Posterior vena cava (tissue), 2 donors: ENCODE measurements around the gene EYS. TPM values are rescaled to one million over a fixed set of nuclear protein-coding genes. Genes with fewer than 3 reads are reported as not detected.

Experiments used
- DNase-seq: peaks from one replicate; pipeline ENCODE4 v3.0.0-alpha.2; 2020; ENCODE audit warnings: low spot score
- intact Hi-C, 2 donors: fragments of 100-400 bp; cut with DNase I; formaldehyde crosslinking; loops; one replicate each; pipeline versions ENCODE4 v1.14.1 to v1.14.2; 2022 to 2023
- total RNA-seq, 2 donors: library from RNA; stranded (reverse); fragmentation: NEBNext Ultra II Directional; extraction: Animal tissue kit (Norgen Biotek cat#: 25700); gene quantifications; one replicate each; pipeline ENCODE4 v1.2.1, GENCODE V29; 2021
- donor health status: DM: yes; HTN: yes; CAD: no.
- donor health status: DM: yes; HTN: yes; CAD: no.

Gene EYS
- total RNA-seq, 2 donors from 2014 or later, result not detected

DNA sequence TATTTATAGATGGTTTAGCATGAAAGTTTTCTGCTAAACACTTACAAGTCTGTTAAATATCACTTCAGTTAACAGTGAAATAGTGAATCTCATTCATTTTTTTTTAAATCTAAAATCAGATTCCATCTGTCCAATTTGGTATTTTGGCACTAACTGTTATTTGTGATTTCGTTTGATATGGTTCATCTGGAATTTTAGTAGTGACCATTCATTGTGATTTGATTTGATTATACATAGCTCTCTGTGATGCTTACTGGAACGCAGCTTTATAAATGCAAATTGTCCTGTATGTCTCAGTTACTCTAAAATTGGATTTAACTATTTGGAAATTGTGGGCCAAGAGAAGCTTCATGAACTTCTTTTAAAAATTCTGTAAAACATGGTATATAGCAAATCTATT lies 571.5 kb downstream of the EYS start:
- DNase-seq, result no peak
- intact Hi-C loops, result no loop called here

GRCh38 chr6:65126667-65127066 lies 580.4 kb downstream of the EYS start:
- no peak for DNase-seq
- intact Hi-C loops, result no loop called here

DNA sequence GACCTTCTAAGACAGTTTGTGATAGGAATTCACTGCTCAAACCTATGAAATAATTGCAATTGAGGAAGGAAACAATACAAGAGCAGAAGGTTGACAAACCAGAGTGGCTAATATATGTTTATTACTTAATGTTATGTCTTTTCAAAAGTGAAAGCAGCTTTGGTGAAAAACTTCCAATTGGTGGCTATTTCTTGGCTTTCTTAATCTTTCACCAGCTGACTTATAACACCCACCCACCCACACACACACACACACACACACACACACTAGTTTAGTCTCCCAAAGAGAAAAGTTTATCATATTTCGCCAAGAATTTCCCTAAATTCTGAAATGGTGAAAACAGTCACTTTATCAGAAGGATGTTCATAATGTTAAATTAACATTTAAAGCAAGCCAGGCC lies 583.5 kb downstream of the EYS start:
- intact Hi-C loops, result no loop called here
- DNase-seq, result no peak

DNA sequence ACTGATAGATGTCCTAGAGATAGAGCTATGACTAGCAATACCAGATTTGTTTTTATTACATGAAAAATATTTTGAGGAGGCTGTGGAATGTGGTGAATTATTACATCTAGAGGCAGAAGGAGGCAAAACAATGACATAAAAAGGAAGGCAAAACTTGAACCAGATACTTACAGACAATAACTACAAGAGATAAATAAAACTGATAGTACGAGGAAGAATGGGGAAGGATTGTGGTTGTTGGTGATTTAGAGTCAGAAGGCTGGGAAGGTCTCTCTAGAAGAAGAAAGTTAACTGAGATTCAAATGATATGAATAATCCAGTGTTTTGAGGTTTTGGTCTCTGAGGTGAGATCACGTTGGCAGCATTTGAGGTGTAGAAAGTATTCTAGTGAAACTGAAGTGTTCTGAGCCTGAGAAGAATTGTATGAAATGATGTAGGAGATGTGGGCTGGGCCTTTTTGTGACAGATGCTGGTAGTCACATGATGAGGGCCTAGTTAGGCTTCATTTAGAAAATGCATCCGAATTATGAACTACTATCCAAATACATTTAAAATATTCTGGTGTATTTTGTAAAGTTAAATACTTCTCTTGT lies 589.1 kb downstream of the EYS start:
- intact Hi-C loops, result no loop called here
- no peak for DNase-seq

DNA sequence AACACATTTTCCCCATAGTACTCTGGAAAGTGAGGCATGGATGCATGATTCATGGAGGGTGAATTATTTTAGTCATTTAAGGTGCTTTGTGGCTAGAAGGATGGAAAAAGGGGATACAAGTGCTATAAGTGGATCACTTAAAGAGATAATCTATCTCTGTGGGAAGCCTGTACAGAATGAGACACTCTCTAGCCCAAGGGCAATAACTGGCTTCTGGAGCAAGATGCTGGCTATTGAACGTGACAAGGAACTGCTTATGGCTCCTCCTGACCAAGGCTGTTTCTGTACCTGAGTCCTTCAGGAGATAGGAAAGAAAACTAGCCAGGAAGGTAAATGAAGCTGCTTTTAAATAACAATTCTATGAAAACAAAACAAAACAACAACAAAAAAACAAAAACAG lies 590.7 kb downstream of the EYS start:
- intact Hi-C loops, result no loop called here
- no peak for DNase-seq

GRCh38 chr6:65113581-65113980 lies 593.4 kb downstream of the EYS start:
- no peak for DNase-seq
- intact Hi-C loops, result no loop called here

- intact Hi-C loops, result no loop called here
- DNase-seq, result no peak
Measured at GRCh38 chr6:65112435-65112834, 594.6 kb downstream of the EYS start.

GRCh38 chr6:65110031-65110430 lies 597.0 kb downstream of the EYS start:
- intact Hi-C loops, result no loop called here

GRCh38 chr6:65098349-65098748 lies 608.7 kb downstream of the EYS start:
- intact Hi-C loops, result no loop called here
- no peak for DNase-seq

More at GRCh38 chr6:65110031-65110430, 597.0 kb downstream of the EYS start:
- no peak for DNase-seq

GRCh38 chr6:65091561-65091960 lies 615.5 kb downstream of the EYS start:
- DNase-seq, result peak; percentile 25
- intact Hi-C loops, result no loop called here

DNA sequence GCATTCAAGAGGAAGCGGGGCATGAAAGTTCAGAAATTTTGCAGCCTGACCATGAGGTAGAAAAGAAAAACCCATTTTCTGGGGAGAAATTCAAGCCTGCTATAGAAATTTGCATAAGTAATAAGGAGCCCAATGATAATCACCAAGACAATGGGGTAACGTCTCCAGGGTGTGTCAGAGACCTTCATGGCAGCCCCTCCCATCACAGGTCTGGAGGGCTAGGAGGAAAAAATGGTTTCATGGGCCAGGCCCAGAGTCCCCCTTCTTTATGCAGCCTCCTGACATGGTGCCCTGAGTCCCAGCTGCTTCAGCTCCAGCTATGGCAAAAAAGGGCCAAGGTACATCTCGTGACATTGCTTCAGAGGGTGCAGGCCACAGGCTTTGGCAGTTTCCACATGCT lies 618.5 kb downstream of the EYS start:
- peak; percentile 31 for DNase-seq
- intact Hi-C loops, result no loop called here

- DNase-seq, result no peak
- intact Hi-C loops, result no loop called here
Measured at GRCh38 chr6:65081756-65082155, 625.3 kb downstream of the EYS start.

DNA sequence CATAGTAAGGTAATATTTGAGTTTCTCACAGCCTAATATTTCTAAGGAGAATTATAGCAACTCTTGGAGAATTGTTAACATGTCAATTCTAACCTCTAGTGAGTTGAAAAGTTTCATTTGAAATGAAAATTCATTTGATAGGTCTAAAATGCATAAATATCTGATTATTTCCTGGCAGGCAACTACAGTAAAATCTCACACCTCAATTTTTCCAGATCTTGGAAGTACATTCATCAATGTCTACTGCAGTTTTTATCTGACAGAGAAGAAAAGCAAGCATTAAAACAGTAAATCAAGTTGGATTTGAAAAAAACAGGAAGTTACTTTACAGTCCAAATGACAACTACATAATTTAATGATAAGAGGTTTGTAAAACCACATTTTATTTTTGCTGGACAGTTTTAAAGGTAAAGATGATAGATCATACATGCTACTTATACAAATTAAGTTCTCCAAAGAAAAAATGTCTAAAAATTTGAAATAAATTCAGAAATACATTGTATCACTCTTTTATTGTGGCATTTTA lies 631.3 kb downstream of the EYS start:
- intact Hi-C loops, result no loop called here
- DNase-seq, result no peak

GRCh38 chr6:65072500-65072899 lies 634.5 kb downstream of the EYS start:
- intact Hi-C loops, result no loop called here
- no peak for DNase-seq

DNA sequence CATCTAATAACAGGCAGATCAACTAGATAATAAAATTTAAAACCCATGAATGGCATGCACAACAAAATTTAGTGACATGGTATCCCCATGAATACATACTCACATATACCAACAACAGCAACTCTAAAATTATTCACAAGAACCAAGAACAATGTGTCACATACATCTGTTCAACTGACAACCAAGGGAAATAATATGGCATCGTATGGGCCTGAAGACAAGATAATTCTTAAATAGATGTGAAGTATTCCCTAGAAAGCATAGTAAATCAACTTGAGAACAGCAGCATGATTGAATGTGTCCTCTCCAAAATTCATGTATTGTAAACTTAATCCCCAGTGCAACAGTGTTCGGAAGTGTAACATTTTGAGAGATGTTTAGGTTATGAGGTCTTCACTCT lies 635.5 kb downstream of the EYS start:
- DNase-seq, result no peak
- intact Hi-C loops, result no loop called here

DNA sequence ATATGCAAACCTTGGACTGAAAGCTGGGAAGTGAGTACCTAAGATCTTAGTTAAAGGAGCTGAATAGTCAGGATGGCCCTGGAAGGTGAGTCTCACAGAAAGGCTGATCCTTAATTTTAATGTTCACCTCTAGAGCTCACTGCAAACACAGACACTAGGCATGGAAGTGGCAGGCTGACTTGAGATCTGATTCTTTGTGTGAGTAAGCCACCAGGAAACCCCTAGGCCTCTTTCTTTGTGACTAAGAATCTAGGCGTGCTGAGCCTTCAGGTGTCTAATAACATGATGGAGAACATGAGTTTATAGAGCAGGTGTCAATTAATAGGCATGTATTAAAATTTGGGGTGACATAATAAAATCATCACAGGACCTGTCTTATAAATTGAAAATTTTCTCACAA lies 642.2 kb downstream of the EYS start:
- intact Hi-C loops, result no loop called here
- no peak for DNase-seq

DNA sequence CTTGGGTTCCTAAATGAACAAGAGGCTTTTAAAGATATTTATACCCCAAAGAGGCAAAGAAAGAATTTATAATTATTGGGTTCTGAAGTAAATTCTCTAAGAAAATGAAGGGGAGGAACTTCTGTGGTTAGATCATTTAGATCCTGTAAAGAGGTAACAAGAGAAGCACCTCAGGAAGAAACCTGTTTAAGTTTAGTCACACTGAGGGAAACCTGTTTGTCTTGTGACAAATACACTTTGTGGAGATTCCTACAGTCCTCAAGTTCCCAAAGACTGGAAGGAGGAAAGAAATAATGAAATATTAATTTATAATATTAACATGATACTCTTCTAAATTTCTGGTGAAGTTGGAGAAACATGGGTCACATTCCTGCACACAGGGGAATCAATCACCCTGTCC lies 647.5 kb downstream of the EYS start:
- no peak for DNase-seq
- intact Hi-C loops, result no loop called here

GRCh38 chr6:65055545-65055944 lies 651.5 kb downstream of the EYS start:
- intact Hi-C loops, result no loop called here
- DNase-seq, result no peak

DNA sequence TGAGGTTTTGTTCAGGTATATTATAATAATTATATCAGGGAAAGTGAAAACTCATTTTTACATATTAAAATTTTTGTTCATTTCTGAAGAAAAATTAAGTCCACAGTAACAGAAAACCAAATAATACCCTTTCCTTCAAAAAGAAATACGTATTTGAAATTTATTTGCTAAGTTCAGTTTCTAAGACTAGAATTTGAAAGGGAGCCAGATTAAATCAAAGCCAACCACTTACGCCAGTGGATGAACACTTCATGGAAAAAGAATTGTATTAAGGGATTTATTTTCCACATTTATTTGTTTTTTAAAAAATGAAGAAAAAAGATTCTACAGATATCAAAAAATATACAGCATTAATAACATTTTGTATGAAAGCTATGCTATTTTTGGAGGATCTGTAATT lies 654.4 kb downstream of the EYS start:
- intact Hi-C loops, result no loop called here
- DNase-seq, result no peak

DNA sequence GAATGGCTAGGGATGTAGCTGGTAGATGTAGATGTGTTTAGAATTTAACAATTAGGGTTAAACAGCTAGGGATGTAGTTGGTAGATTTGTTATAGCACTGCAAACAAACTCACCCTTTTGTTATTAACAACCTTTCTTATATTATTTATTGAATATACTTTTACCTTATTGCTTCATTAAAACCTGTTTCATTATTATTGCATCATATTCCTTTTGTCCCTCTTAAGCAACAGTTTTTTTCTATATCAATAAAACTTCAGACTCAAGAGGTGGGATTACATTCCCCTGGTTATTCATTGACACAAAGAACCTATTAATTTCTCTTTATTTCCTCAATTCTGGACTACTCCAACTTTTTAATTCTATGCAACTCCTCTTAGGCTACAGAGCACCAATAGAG lies 661.2 kb downstream of the EYS start:
- intact Hi-C loops, result no loop called here

DNA sequence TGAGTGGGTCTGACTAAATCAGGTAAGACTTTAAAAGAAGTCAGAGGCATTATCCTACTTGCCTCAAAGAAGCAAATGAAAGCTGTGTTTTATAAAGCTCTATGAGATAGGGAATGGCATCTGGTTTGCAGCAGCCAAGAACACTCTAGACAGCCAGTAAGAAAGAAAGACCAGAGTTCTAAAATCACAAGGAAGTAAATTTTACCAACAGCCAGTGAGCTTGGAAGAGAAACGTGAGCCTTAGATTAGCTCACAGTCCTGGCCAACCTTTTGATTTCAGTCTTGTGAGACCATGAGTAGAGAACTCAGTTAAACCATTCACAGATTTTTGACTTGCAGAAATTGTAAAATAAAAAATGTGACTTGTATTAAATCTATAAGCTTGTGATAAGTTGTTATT lies 693.0 kb downstream of the EYS start:
- intact Hi-C loops, result no loop called here
- no peak for DNase-seq

More for the DNA sequence above, 661.2 kb downstream of the EYS start:
- DNase-seq, result no peak

GRCh38 chr6:65006788-65007187 lies 700.2 kb downstream of the EYS start:
- intact Hi-C loops, result no loop called here
- no peak for DNase-seq
